Stimulated activated CD4-positive, alpha-beta T cell treated with anti-CD3 and anti-CD28 coated beads, Interleukin-1b, Interleukin-23, amount 100 ng/mL, for 4 hours (primary cell): Measurements from ENCODE around the gene CLCA1.

ENCODE experiments used
- DNase-seq, 2 donors: peaks; one replicate each; pipeline ENCODE4 v3.0.0-alpha.2; 2020; ENCODE audit warnings: low read depth in 2 of 2

CLCA1 gene

DNA sequence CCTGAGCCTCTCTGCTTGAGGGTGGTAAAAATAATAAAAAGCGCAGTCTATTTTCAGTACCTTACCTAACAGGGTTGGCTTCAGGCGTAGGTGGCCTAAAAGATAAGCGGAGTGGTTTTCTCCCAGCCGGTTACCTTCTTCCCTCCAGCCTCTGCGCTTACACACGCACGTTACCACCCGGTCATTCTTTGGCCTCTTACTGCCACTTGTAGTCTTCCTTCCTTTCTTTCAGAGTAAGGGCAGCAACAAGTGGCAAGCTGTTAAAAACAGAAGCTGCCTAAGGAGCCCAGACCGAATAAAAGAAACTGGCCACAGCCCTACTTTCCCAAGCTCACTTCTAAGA lies 35.4 kb downstream of the CLCA1 start:
- no peak for DNase-seq

DNA sequence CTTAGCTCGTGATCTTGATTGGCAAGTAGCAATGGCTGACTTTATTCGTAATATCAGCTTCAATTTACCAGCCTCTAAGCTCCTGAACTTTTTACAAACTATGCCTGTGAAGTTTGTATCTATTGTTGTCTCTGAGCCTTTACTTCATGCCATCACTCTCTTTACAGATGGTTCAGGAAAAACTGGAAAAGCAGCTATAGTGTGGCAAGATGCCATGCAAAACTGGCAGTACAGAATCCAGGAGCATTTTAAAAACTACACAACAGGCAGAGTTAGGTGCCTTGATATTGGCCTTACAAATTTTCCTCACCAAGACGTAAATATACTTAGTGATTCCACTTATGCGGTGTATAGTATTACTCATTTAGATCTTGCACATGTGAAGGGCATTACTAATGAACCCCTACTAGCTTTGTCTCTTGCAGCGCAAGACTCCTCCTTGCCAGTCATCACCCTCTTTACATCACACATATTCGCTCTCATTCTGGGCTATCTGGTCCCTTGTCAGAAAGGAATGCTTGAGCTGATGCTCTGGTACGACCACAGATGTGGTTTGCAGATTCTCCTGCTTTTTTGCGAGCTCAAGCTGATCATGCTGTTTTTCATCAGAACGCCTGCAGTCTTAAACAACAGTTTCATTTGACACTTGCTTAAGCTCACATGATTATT lies 36.3 kb downstream of the CLCA1 start:
- no peak for DNase-seq

DNA sequence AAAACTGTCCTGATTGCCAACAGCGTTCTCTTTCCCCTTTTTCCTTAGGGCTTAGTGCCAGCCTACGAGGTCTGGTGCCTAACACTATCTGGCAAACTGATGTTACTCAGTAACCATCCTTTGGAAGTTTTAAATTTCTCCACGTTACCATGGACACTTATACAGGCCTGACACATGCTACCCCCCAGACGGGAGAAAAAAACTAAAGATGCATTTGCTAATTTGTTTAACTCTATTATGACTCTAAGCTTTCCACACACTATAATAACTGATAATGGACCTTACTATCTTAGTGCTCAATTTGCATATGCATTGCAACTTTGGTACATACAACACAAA lies 36.8 kb downstream of the CLCA1 start:
- DNase-seq: no peak

DNA sequence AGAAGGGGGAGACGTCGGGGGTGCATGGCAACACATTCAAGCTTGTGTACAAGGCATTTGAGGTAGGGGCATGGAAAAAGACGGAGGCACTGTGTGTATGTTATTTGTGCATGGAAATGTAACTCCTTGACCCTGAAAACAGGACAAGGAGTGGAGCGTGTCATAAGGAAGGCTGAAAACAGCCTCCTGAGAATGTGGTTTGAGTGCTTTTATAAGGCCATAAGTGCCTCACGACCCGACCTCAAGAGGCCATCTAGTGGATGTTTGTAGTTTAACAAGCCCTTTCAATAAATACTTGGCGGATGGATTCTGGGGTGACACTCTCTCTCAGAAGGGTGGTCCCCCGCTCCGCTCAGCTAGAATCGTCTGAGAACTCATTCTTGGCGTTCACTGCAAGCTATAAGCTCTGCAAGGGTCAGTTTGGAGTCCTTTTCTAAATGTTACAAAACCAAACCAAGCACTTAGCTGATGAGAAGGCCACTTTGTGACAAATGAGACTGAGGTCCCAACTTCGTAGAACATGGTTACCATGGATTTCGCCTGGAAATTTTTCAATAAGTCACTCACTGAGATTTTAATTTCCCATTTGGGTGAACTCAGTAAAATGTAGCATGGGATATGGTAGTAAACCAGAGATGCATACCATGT lies 39.3 kb downstream of the CLCA1 start:
- no peak for DNase-seq

DNA sequence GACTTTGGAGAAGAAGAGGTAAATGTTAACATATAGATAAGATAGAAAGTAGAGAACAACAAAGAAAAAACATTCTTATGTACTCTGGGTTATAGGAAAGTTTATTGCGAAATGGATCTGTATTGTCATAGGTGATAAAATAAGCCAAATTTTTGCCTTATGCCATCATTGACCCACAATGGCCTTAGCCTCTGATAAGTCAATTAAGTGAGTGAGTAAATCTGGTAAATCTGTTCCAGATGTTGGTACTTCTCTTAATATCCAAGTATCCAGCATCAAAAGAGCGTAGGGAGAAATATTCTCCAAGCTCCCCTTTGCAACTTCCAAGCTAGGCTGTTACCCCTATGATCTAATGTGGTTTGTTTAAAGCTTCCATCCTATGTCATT lies 39.8 kb downstream of the CLCA1 start:
- no peak for DNase-seq

DNA sequence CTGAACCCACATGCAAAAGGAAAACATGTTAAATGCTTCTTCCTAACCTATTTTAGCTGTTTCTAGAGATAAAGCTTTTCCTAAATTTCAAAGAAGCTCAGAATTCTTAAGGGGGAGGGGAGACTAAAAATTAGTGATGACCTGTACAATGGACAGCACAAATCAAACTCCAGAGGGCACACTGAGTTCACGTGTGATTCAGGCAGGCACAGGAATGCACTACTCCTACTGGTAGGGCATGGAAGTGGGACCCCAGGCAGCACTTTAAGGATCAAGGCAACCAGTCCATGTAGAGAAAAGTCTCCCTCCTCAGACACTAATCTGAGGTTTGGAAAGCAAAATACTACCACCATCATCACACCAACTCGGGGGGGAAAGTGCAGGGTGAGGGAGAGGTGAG lies 46.9 kb downstream of the CLCA1 start:
- DNase-seq: no peak

DNA sequence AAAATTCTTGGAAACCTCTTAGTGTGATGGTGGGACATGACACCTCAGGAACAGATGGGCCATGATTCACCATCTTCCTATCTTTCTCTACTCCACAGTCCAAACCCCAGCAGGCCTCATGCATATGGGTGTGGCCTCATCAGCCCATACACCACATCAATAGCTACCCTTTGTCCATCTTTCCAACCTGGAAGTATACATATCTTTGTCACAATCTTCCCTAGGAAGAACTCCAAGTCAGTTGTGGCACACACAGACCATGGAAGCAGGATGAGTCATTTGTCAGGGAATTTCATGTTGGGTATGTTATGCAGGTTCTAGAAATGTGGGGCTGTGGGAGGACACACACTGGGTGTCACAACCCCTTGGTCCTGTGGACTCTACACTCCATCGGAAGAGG lies 47.6 kb downstream of the CLCA1 start:
- no peak for DNase-seq

DNA sequence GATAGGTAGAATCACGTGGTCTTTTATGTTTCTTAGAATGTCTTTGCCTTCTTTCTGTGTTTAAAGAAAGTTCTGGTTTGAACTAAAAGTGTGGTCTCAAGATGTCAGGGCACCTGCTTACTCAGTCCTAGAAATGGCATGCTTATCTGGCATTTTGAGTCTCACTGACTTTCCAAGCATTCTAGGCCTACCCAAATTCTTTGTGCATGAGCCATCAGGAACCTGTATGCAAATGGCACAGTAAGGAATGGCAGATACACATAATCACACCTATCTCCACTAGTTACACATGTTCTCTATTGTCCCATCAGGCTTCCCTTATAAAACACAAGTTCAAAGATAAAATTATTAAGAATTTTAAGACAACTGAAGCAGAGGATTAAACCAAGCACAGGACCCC lies 48.6 kb downstream of the CLCA1 start:
- no peak for DNase-seq

DNA sequence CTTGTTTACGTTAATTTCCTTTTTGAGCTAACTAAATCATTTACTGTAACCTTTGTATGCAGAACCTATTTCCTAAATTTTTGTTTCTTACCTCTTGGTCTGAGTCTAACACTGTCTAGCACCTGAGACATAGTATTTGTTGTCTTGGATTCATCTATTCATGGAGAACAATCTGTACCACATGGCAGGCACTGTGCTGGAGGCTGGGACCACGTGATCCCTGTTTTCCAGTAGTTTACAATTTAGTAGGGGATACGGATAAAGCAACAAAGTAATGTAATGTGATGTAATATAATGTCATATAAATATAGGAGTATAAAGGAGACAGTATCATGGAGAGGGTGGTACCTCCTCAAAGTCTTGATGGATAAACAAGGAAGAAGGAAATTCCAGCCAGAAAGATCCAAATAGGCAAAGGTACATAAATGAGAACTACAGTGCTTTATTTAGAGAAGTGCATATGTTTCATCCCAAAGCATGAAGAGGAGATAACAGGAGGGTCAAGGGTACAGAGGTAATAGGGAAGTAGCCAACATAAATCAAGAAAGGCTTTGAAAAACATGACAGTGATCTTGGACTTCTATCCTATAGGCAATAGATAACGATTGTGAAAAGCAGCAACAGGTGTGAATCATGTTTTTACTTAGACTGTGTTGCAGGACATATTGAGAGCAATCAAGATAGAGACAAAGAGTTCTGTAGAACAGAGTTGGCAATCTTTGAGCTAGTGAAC lies 52.2 kb downstream of the CLCA1 start:
- no peak for DNase-seq

DNA sequence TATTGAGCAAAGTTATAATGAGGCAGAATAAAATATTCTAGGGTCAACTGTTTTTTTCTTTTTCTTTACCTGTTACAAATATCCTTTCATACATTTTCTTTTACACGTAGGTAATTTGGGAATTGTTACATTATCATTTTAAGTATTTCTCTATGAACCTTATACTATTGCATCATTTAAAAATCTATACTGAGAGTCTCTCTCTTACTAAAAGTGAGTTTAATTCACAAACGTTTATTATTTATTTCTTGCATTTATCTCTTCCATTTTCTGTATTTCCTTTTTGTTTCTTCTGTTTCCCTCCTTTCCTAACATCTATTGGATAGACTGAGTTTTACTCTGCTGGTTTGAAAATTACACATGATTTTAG lies 52.8 kb downstream of the CLCA1 start:
- DNase-seq: no peak

DNA sequence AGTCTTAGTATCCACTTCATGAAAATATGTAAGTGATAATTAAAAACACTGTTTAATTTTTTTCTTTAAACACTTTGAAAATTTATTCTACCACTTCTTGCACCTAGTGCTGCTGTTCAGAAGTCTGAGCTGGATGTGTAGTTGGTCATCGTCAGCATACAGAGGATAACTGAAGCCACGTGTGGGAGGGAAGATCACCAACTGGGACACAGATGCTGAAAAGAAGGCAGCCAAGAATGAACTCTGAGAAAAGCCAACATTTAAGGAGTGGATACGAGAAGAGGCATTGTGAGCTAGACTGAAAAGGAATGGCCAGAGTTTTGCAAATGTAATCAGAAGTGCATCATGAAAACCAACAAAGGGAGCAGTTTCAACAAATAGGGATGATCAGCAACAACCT lies 53.5 kb downstream of the CLCA1 start:
- DNase-seq: no peak

DNA sequence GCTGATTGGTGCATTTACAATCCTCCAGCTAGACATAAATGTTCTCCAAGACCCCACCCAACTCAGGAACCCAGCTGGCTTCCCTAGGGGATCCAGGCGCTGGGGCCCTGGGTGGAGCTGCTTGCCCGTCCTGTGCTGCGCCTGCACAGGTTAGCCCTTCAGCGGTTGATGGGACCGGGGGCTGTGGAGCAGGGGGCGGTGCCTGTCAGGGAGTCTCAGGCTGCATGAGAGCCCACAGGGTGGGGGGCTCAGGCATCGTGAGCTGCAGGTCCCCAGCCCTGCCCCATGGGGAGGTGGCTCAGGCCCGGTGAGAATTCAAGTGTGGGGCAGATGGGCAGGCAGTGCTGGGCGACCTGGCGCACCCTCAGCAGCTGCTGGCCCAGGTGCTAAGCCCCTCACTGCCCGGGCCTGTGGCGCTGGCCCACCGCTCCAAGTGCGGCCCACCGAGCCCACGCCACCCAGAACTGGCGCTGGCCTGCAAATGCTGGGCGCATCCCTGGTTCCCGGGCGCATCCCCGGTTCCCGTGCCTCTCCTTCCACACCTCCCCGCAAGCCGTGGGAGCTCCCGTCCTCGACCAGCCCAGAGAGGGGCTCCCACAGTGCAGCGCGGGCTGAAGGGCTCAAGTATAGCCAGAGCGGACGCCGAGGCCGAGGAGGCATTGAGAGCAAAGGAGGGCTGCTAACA lies 55.1 kb downstream of the CLCA1 start:
- DNase-seq: no peak

DNA sequence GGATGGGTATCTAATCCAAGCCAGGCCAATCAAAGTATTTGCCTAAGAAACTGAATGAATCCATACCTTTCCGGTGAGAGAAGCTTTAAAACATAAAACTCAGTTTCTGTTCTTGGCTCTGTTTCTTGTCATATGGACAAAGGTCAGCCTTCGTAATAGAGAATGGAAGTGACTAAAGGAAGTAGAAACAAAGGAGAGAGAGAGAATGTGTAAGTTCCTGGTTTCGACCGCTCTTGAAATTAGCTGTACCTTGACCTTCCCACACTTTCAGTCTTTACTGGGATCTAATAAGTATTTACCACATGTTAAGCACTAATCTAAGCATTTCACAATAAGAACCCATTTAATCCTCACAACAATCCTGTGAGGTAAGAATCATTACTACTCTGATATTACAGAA lies 58.6 kb downstream of the CLCA1 start:
- no peak for DNase-seq

DNA sequence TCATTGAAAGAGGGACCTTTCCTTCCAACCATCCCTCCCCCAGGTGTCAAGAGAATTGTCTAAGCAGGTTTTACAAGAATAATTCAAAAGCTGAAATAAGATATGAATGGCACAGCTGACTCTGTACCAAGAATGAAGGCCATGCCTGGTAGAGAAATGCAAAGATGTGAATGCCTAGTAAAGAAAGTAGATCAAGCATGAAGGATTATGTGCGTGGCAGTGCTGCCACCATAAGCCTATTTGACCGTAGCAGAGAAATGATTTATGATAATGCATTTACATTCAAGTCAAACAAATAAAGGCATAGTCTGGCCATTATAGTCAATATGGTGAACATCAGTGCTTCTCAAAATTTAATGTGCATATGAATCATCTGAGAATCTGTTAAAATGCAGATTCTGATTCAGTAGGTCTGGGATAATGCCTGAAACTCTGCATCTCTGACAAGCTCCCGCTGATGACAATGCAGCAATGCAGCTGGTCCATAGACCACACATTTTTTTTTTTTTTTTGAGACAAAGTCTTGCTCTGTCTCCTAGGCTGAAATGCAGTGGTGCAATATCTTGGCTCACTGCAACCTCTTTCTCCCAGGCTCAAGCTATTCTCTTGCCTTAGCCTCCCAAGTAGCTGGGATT lies 61.6 kb downstream of the CLCA1 start:
- no peak for DNase-seq

DNA sequence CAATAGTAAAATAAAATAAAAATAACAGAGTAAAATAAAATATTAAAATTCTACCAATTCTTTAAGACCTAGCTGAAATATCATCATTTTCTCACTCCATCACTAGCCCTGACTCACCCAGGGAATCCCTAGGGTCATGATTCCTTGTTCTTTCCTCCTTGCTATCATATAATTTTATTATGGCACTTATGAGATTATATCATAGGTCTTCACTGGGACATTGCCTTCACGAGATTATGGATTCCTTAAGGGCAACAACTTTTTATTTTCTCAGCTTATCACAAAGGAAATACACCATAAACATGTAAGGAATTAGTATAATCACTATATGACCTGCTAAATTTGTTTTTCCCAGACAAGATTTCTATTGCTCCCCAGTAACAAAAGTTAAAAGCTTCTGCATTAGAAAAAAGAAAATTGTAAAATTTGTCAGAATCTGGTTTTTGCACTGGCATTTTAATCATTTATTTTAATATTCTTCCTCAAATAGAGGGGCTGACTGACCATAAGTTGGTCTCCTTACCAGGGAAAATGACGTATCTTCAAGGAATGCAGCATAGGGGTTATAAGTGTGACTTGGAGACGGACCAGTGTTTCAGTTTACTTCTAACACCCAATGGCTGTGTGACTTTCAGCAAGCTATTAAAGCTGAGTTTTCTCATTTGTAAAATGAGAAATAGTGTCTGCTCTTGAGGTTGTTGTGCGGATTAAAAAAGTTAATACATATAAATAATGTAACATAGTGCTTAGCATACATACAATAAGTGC lies 69.4 kb downstream of the CLCA1 start:
- DNase-seq: no peak

DNA sequence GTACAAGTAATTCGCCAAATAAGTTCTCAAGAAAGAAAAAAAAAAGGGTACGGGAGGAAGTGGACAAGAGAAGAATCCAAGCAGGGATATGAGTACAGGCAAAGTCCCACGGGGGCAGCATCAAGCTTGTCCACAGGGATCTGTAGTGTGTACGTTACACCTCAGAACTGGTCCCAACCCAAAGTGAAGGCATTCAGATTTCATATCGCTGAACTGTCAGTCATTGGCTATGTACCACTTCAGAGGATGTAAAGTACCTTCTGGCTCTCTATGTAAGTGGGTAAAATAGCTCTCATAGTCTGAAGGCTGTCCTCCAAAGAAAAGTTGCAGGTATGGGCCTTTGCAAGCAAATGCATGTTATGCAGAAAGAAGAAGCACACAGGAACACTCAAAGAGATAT lies 70.0 kb downstream of the CLCA1 start:
- no peak for DNase-seq

DNA sequence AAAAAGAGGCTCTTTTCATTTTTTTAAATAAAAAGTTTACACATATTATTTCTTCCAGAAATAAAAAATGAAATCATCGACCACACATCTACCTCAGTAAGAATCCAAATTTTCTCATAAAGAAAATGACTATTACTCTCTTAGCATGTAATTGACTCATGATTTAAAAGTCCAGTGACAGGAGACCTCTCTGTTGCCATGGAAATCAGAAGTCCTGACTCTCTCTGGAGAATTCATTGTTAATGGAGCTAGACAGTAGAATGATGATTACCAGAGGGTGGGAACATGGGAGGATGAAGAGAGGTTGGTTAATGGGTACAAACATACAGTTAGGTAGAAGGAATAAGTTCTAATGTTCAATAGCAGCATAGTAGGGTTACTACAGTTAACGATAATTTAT lies 73.1 kb downstream of the CLCA1 start:
- no peak for DNase-seq

DNA sequence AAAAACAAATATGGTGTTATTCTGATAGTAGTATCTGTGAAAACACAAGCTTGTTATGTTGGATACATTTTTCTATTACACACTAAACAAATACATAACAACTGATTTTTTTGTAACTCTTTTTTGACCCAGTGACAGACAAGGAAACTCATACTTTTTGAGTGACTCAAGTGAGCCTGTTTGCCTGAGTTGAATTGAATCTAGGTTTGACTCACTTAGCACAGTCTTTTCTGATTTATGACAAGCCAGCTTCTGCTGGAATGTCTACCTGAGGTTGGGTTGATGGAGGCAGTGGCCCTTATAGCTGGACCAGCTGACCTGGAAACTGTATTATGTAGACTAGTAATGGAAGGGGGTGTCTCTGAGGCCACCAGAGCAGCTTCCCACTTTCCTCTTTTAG lies 73.9 kb downstream of the CLCA1 start:
- no peak for DNase-seq

DNA sequence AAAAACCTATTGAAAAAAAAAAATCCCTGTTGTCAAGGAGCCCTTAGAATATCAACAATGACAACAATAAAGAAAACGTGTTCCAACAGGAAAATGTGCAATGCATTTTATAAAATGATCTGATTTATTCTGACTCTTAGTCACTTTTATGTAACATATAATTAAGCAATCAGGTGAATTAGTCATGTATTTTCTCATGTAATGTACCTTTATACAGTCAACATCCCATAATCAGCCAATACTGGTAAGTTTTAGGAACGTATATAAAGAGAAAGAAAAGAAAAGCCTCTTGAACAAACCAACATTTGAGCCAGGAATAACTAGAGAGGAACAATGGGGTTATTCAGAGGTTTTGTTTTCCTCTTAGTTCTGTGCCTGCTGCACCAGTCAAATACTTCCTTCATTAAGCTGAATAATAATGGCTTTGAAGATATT lies 78.1 kb downstream of the CLCA1 start, which contains the start of gene CLCA4:
TSS of gene CLCA4 (plus strand) at position 292 of the 435 bp plus-strand sequence. CDS start at position 334, 42 bp downstream.
- no peak for DNase-seq

DNA sequence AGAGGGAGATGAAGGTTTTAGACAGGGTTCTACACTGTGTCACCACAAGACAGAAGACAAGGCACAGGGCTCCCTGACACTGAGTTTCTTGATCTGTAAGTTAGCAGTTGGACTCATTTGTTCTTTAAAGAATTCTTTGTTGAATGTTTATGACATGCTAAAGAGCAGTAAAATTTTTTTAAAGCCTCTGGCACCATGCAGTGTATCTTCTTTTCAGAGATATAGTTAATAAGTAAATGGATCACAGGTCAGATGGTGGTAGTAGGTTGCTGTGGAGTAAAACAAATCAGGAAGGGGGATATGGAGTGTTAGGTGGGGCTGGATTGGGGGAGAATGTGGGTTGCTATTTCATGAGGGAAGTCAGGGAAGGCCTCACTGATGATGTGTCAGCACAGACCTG lies 80.1 kb downstream of the CLCA1 start:
- DNase-seq: no peak
